Measurements from ENCODE around the gene MCRS1. TPM values are rescaled to one million over a fixed set of nuclear protein-coding genes. Genes with fewer than 3 reads are reported as not detected.

The MCRS1 gene
- total RNA-seq, 1 experiment from 2014 or later, result 66.9 TPM

DNA sequence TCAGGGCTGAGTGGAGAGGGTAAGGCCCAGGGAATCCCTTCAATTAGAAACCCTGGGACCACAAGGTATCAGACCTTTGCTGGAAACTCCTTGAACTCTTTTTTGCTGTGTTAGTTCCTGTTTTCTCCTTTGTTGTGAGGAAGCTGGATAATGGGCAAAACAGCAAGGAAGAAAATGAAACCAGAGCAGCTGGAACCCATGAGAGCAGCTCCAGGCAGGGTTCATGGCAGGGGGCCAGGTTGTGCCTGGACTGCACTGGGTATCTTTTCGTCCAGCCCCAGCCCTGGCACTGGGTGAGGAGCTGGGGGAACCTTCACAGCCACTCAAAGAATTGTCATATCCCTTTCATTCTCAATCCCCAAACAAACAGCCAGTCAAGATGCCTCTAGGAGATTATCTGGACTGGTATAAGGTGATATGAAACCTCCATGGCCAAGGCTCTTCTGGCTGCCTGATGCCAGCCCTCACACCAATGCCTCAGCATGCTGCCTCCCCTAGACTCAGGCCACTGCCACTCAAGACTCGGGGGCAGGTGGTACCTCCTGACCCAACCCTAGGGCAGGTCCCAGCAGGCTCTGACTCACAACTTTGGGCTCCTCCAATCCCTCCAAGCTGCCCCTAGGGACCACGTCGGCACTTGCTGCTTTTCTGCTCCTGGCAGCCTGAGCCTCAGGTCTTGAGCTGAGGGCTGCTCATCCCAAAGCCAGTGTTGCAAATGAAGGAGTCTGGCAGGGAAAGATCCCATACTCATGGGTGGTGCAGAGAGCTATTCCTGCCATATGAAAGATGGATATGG, 21.0 kb upstream of the MCRS1 start:
- BruUV-seq (replicated peaks), result no TSS peak
- Histone ChIP-seq H3K36me3 (ENCODE audit: low read depth) (no peaks in the 10 kb centered on the region), H3F3A (ENCODE audit: insufficient read depth, low read depth) (no peaks in the 10 kb centered on the region), H3K79me2 (ENCODE audit: low read depth) (no peaks in the 10 kb centered on the region), H3K4me3 (no peak overlapping the region), H3K4me2 (no peak overlapping the region), H3K4me1 (replicated peaks; ENCODE audit: insufficient read depth) (no peaks in the 10 kb centered on the region), H3K9me3 (ENCODE audit: insufficient read depth, low read depth) (no peaks in the 10 kb centered on the region), H3K9me2 (ENCODE audit: insufficient read depth) (no peaks in the 10 kb centered on the region), H3K27me3 (ENCODE audit: insufficient read depth, low read depth) (no peaks in the 10 kb centered on the region), H3K27ac (no peak overlapping the region), H2AFZ (no peak overlapping the region), H4K20me1 (ENCODE audit: insufficient read depth) (no peaks in the 10 kb centered on the region)
- DNase-seq, result no peak
- TF ChIP-seq CTCF (conservative IDR thresholded peaks at IDR 0.05) (no peak), EZH2 (IDR thresholded peaks at IDR 0.05; ENCODE audit: low read depth) (no peak)
- ChIA-PET CTCF (no interaction called here), POLR2A (ENCODE audit: unreplicated experiment) (no interaction called here)
- intact Hi-C loops (cut with micrococcal nuclease; ENCODE audit: unreplicated experiment), result no loop called here

GRCh38 chr12:49588281-49588680, 20.3 kb upstream of the MCRS1 start:
- no peak for DNase-seq
- H4K20me1 ChIP-seq (ENCODE audit: insufficient read depth), result no peaks in the 10 kb centered on the region
- H3K4me3 ChIP-seq, result no peak overlapping the region
- POLR2A ChIA-PET (ENCODE audit: unreplicated experiment), result no interaction called here
- no peaks in the 10 kb centered on the region for H3K9me2 ChIP-seq (ENCODE audit: insufficient read depth)
- H3K4me1 ChIP-seq (replicated peaks; ENCODE audit: insufficient read depth), result no peaks in the 10 kb centered on the region
- no peaks in the 10 kb centered on the region for H3K27me3 ChIP-seq (ENCODE audit: insufficient read depth, low read depth)
- H3K9me3 ChIP-seq (ENCODE audit: insufficient read depth, low read depth), result no peaks in the 10 kb centered on the region
- TF ChIP-seq CTCF (conservative IDR thresholded peaks at IDR 0.05) (no peak), EZH2 (IDR thresholded peaks at IDR 0.05; ENCODE audit: low read depth) (no peak)
- intact Hi-C loops (cut with micrococcal nuclease; ENCODE audit: unreplicated experiment), result no loop called here
- H3F3A ChIP-seq (ENCODE audit: insufficient read depth, low read depth), result no peaks in the 10 kb centered on the region
- no TSS peak for BruUV-seq (replicated peaks)
- no peak overlapping the region for H3K27ac ChIP-seq
- no peaks in the 10 kb centered on the region for H3K36me3 ChIP-seq (ENCODE audit: low read depth)
- H3K79me2 ChIP-seq (ENCODE audit: low read depth), result no peaks in the 10 kb centered on the region
- no peak overlapping the region for H2AFZ ChIP-seq
- no peak overlapping the region for H3K4me2 ChIP-seq
- CTCF ChIA-PET, result no interaction called here

DNA sequence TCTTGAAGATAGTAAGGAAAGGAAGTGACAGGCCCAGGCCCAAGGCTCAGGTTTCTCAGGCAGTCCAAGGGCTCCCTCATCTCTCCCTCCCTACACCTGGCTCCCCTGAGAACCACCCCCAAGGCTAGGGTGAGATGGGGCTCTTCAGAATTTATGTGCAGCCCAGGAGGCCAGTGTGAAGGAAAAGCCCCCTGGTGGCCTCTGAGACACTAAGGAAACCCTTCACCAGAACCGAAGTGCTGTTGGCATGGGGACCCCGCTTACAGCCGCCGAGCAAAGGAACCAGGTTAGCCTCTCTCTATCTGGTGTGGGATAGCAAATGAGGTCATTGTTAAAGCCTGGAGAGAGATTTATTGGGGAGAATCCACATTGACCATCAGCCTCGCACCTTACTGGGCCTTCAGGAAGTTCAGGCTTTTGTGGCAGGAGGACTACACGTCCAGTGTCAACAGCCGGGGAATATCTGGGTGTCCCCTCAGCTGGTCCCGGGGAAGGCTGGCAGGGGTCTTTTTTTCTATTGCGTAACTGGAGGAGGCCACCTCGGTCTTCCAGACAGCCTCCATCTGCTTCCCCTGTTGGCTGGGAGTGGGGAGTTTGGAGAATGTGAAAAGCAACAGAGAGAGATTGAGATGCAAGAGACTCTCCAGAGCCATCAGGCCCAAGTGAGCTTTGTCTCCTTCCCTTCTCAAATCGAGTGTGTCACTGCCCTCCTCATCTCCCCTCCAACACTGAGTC, 19.4 kb upstream of the MCRS1 start:
- ChIA-PET CTCF (no interaction called here), POLR2A (ENCODE audit: unreplicated experiment) (no interaction called here)
- no peak for TF ChIP-seq CTCF (conservative IDR thresholded peaks at IDR 0.05)
- TF ChIP-seq EZH2 (IDR thresholded peaks at IDR 0.05; ENCODE audit: low read depth), result no peak
- H4K20me1 ChIP-seq (ENCODE audit: insufficient read depth), result no peaks in the 10 kb centered on the region
- H3K4me2 ChIP-seq, result no peak overlapping the region
- H3K4me3 ChIP-seq, result no peak overlapping the region
- H3K4me1 ChIP-seq (replicated peaks; ENCODE audit: insufficient read depth), result no peaks in the 10 kb centered on the region
- 0 out of 2 replicates have a peak, but pooled peaks cover under 1% of the 10 kb centered on the region for H3K79me2 ChIP-seq (ENCODE audit: low read depth)
- DNase-seq, result no peak
- H3K9me2 ChIP-seq (ENCODE audit: insufficient read depth), result no peaks in the 10 kb centered on the region
- H3K27me3 ChIP-seq (ENCODE audit: insufficient read depth, low read depth), result no peaks in the 10 kb centered on the region
- H3K9me3 ChIP-seq (ENCODE audit: insufficient read depth, low read depth), result no peaks in the 10 kb centered on the region
- H2AFZ ChIP-seq, result no peak overlapping the region
- no TSS peak for BruUV-seq (replicated peaks)
- H3F3A ChIP-seq (ENCODE audit: insufficient read depth, low read depth), result 0 out of 2 replicates have a peak, but pooled peaks cover under 1% of the 10 kb centered on the region
- H3K27ac ChIP-seq, result no peak overlapping the region
- H3K36me3 ChIP-seq (ENCODE audit: low read depth), result no peaks in the 10 kb centered on the region
- intact Hi-C loops (cut with micrococcal nuclease; ENCODE audit: unreplicated experiment), result no loop called here

Measured in PC-9 (cell line).